Osteoblast (primary cell): ENCODE measurements around the gene KL. TPM values are rescaled to one million over a fixed set of nuclear protein-coding genes. Genes with fewer than 3 reads are reported as not detected.

Source experiments
- DNase-seq: peaks from one replicate; pipeline ENCODE4 v3.0.0; 2011; ENCODE audit warnings: low spot score, mixed read lengths; ENCODE audit not compliant: insufficient read length; ENCODE audit errors: missing footprints
- H2AFZ ChIP-seq: 2 replicates; pipeline ENCODE4 v1.6.0; 2011; ENCODE audit warnings: mild to moderate bottlenecking, low read length
- H3K27ac ChIP-seq: 2 replicates; pipeline ENCODE4 v1.5.1; 2011; ENCODE audit warnings: mild to moderate bottlenecking, low read depth, low read length, moderate library complexity
- H3K27me3 ChIP-seq: 2 replicates; pipeline ENCODE4 v1.6.0; 2012; ENCODE audit warnings: mild to moderate bottlenecking, control low read depth, inconsistent platforms, low read length, moderate library complexity; ENCODE audit not compliant: insufficient read depth
- H3K36me3 ChIP-seq: 2 replicates; pipeline ENCODE4 v1.5.1; 2011; ENCODE audit warnings: mild to moderate bottlenecking, low read length, control low read depth, moderate library complexity; ENCODE audit not compliant: insufficient read depth
- H3K4me1 ChIP-seq: 2 replicates; pipeline ENCODE4 v1.5.1; 2011; ENCODE audit warnings: mild to moderate bottlenecking, low read length, control low read depth, moderate library complexity; ENCODE audit not compliant: insufficient read depth
- H3K4me2 ChIP-seq: 2 replicates; pipeline ENCODE4 v1.6.0; 2011; ENCODE audit warnings: mild to moderate bottlenecking, low read length; ENCODE audit not compliant: insufficient read depth
- H3K4me3 ChIP-seq: fragments of 200-600 bp; sonication (generic); 3 replicates; pipeline ENCODE4 v1.5.1; 2012; ENCODE audit warnings: mild to moderate bottlenecking, low read length, inconsistent platforms; ENCODE audit not compliant: insufficient read depth
- H3K79me2 ChIP-seq: 2 replicates; pipeline ENCODE4 v1.6.0; 2012; ENCODE audit warnings: mild to moderate bottlenecking, low read length, control low read depth, inconsistent platforms; ENCODE audit not compliant: insufficient read depth
- H3K9me3 ChIP-seq: 2 replicates; pipeline ENCODE4 v1.5.1; 2011; ENCODE audit warnings: low read depth, low read length, control low read depth
- H4K20me1 ChIP-seq: 2 replicates; pipeline ENCODE4 v1.6.0; 2012; ENCODE audit warnings: mild to moderate bottlenecking, low read length, control low read depth; ENCODE audit not compliant: insufficient read depth
- total RNA-seq: library from RNA; depleted of rRNA; stranded (reverse); fragments of >200 nt; gene quantifications from 2 replicates; pipeline ENCODE4 v1.2.3, GENCODE V29; 2012
- TF ChIP-seq, protein P1 (sequence below): IDR thresholded peaks from 2 replicates; pipeline ENCODE4 v1.5.1; 2011; ENCODE audit warnings: mild to moderate bottlenecking, low read depth, low read length, moderate library complexity; ENCODE audit errors: extremely low read depth

Gene KL
- total RNA-seq, 1 donor = not detected

DNA sequence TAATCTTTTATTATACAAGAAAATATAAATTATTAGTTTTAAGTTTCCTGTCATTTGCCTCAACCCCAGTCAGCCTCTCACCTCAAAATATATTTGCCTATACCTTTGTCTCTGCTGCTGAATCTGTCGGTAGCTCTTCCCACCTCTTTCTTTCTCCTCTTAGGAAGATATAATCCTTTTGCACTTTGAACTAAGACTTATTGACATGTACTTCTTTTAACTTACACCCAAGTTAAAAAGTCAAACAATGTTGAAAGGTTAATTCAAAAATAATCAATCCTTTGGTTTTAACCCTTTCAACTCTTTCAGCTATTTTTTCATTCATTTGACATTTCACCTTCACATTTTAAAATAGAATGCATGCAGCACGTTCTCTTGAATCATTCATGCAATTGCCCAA is 9.0 kb upstream of the KL start:
- H3K36me3 ChIP-seq = no peaks in the 10 kb centered on the region
- H3K27me3 ChIP-seq = peaks cover 20% of the 10 kb centered on the region
- H2AFZ ChIP-seq = no peak overlapping the region
- H3K27ac ChIP-seq = no peak overlapping the region
- TF ChIP-seq, protein P1, sequence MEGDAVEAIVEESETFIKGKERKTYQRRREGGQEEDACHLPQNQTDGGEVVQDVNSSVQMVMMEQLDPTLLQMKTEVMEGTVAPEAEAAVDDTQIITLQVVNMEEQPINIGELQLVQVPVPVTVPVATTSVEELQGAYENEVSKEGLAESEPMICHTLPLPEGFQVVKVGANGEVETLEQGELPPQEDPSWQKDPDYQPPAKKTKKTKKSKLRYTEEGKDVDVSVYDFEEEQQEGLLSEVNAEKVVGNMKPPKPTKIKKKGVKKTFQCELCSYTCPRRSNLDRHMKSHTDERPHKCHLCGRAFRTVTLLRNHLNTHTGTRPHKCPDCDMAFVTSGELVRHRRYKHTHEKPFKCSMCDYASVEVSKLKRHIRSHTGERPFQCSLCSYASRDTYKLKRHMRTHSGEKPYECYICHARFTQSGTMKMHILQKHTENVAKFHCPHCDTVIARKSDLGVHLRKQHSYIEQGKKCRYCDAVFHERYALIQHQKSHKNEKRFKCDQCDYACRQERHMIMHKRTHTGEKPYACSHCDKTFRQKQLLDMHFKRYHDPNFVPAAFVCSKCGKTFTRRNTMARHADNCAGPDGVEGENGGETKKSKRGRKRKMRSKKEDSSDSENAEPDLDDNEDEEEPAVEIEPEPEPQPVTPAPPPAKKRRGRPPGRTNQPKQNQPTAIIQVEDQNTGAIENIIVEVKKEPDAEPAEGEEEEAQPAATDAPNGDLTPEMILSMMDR = no peak
- no peaks in the 10 kb centered on the region for H3K79me2 ChIP-seq
- no peak for DNase-seq
- no peaks in the 10 kb centered on the region for H4K20me1 ChIP-seq
- peaks cover 7% of the 10 kb centered on the region for H3K9me3 ChIP-seq
- no peaks in the 10 kb centered on the region for H3K4me1 ChIP-seq
- no peak overlapping the region for H3K4me2 ChIP-seq
- H3K4me3 ChIP-seq = no peak overlapping the region

DNA sequence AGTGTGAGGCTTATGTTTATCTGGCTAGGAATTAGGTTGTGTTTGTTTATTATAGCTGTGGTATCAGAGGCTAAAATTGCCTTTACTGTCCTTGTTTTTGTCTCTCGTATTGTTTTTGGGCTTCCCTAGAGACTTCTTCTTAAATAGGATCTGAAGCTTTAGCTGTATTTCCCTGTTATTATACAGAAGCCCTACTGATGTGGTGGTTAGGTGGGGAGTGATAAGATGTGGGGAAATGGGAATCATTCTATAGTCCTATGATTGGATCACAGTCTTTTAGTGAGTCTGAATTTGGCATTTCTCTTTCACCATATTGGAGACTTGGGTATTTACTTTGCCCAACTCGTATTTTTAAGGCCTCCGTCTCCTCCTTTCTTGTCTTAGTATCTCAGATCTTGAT is 8.3 kb upstream of the KL start:
- Histone ChIP-seq H3K4me3 (no peak overlapping the region), H3K9me3 (peaks cover 7% of the 10 kb centered on the region), H3K4me2 (no peak overlapping the region), H3K36me3 (no peaks in the 10 kb centered on the region), H3K79me2 (no peaks in the 10 kb centered on the region), H3K4me1 (no peaks in the 10 kb centered on the region), H4K20me1 (no peaks in the 10 kb centered on the region), H3K27ac (no peak overlapping the region), H3K27me3 (peaks cover 20% of the 10 kb centered on the region), H2AFZ (no peak overlapping the region)
- TF ChIP-seq, protein P1 = no peak
- no peak for DNase-seq

DNA sequence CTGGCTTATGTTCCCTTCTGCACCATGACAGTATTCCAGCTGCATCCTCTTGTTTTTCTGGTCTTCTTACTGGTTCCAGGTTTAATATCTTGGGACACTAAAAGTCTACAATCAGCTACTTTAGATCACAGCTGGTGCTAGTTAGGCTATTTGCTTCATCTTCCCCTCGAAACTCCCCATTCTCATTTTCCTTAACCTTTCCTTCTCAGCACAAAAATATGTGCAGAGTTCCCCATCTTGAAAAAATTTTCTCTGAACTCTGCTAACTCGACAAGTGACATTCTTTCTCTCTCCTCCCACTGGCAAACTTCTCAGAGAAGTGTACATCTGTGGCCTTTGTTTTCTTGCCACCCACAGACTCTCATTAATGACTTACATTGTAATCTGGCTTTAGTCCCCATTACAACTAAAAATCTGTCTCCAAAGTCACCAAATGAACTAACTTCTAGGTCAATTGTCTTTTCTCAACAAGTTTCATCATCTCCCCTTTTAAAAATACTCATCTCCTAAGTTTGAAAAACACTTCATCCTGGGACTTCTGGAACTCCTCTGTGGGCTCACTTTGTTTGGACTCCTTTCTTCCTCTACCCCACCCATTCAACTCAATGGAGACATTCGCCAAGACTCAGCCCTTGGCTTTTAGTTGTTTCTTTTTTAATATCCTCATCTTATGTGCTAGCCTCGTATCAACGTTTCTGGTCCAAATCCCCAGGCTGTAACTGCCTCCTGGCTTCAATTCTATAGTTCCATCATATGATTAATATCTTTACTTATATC is 7.1 kb upstream of the KL start:
- H3K36me3 ChIP-seq = no peaks in the 10 kb centered on the region
- H3K27me3 ChIP-seq = peaks cover 25% of the 10 kb centered on the region
- peaks cover 7% of the 10 kb centered on the region for H3K9me3 ChIP-seq
- TF ChIP-seq, protein P1 = no peak
- H3K4me1 ChIP-seq = no peaks in the 10 kb centered on the region
- DNase-seq = no peak
- no peaks in the 10 kb centered on the region for H3K79me2 ChIP-seq
- no peaks in the 10 kb centered on the region for H4K20me1 ChIP-seq
- no peak overlapping the region for H3K27ac ChIP-seq
- no peak overlapping the region for H2AFZ ChIP-seq
- H3K4me2 ChIP-seq = no peak overlapping the region
- no peak overlapping the region for H3K4me3 ChIP-seq

DNA sequence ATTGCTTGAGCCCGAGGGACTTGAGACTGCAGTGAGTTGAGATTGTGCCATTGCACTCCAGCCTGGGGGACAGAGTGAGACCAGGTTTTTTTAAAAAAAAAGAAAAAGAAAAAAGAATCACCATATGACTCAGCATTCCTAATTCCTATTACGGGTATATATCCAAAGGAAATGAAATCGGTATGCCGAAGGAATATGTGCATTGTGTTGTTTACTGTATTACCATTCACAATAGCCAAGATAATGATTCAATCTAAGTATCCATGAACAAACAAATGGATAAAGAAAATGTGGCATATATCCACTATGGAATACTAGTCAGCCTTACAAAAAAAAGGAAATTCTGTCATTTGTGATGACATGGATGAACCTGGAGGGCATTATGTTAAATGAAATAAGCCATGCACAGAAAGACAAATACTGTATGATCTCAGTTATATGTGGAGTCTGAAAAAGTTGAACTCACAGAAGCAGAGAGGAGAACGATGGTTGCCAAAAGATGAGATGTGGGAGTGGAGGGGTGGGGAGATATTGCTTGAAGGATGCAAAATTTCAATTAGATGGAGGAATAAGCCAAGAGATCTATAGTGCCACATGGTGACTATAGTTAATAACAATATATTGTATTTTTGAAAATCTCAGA is 4.3 kb upstream of the KL start:
- H3K4me2 ChIP-seq = no peak overlapping the region
- H3K4me1 ChIP-seq = no peaks in the 10 kb centered on the region
- H3K27me3 ChIP-seq = peaks cover 47% of the 10 kb centered on the region
- TF ChIP-seq, protein P1 = no peak
- no peaks in the 10 kb centered on the region for H3K79me2 ChIP-seq
- no peaks in the 10 kb centered on the region for H4K20me1 ChIP-seq
- no peaks in the 10 kb centered on the region for H3K36me3 ChIP-seq
- H2AFZ ChIP-seq = no peak overlapping the region
- H3K4me3 ChIP-seq = no peak overlapping the region
- peaks cover 7% of the 10 kb centered on the region for H3K9me3 ChIP-seq
- H3K27ac ChIP-seq = no peak overlapping the region
- DNase-seq = no peak
